Transverse colon (tissue), 4 donors: ENCODE data around the gene C10orf90.

ENCODE experiments used
- CTCF ChIP-seq, 5 experiments: fragments of 200-600 bp in 3 of 5; fragments of 450-650 bp in 2 of 5; sonication (generic) in 3 of 5; IDR thresholded peaks; 1 replicate in 2 of 5; 2 replicates in 3 of 5; pipeline ENCODE4 v1.5.1; 2016 to 2017; ENCODE audit warnings: antibody characterized with exemption in 5 of 5, inconsistent platforms in 3 of 5, mild to moderate bottlenecking in 2 of 5, moderate library complexity in 1 of 5
- POLR2AphosphoS5 ChIP-seq, 3 donors: sonication (generic); formaldehyde crosslinking; IDR thresholded peaks; one replicate each; pipeline ENCODE4 v1.6.1; 2016; ENCODE audit warnings: antibody characterized with exemption in 3 of 3

- TF ChIP-seq POLR2AphosphoS5 (IDR thresholded peaks at IDR 0.05) (no peak), CTCF (IDR thresholded peaks at IDR 0.05) (no peak)
Measured at GRCh38 chr10:126595160-126595559, 75.3 kb downstream of the C10orf90 start.
